ENCODE data around the gene GUCY1A1. TPM values are rescaled to one million over a fixed set of nuclear protein-coding genes. Genes with fewer than 3 reads are reported as not detected.

GUCY1A1 gene
- total RNA-seq, 1 experiment from 2014 or later: 0.20 TPM

DNA sequence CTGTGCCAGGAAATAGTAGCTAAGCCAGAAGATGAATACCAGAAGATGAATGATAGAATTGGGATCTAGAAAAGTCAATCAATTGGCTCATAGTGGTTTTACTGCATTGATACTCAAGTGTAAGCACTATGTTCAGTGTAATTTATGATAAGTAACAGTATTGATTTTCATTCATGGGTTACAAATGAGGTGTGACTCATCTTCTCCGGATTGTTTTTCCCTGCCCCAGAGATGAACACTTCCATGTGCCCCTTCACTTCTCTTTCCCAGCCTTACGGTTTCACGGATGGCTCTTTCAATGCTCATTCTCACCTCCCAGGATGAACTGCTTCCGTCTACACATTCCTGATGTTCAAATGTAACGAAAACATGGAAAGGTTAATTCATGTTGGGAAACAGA, 82.4 kb downstream of the GUCY1A1 start:
- Mint-ChIP-seq H3K36me3 (no peaks in the 10 kb centered on the region), H3K4me1 (peaks cover 46% of the 10 kb centered on the region), H3K27ac (no peak overlapping the region), H3K9me3 (peaks cover 13% of the 10 kb centered on the region), H3K27me3 (ENCODE audit: low read depth) (no peaks in the 10 kb centered on the region; the same call in 1 of the 2 replicates), H3K4me3 (no peak overlapping the region)
- POLR2A ChIA-PET: no interaction called here
- DNase-seq (ENCODE audit: low spot score) (no peak), ATAC-seq (no peak)
- no peak for TF ChIP-seq NFYB (CRISPR knock-in tag; conservative IDR thresholded peaks at IDR 0.05; ENCODE audit: low read depth)
- no peak for TF ChIP-seq JUN (CRISPR knock-in tag; IDR thresholded peaks at IDR 0.05)
- TF ChIP-seq NR3C1 (CRISPR knock-in tag; conservative IDR thresholded peaks at IDR 0.05; ENCODE audit: low read depth): no peak
- TF ChIP-seq, protein P1, sequence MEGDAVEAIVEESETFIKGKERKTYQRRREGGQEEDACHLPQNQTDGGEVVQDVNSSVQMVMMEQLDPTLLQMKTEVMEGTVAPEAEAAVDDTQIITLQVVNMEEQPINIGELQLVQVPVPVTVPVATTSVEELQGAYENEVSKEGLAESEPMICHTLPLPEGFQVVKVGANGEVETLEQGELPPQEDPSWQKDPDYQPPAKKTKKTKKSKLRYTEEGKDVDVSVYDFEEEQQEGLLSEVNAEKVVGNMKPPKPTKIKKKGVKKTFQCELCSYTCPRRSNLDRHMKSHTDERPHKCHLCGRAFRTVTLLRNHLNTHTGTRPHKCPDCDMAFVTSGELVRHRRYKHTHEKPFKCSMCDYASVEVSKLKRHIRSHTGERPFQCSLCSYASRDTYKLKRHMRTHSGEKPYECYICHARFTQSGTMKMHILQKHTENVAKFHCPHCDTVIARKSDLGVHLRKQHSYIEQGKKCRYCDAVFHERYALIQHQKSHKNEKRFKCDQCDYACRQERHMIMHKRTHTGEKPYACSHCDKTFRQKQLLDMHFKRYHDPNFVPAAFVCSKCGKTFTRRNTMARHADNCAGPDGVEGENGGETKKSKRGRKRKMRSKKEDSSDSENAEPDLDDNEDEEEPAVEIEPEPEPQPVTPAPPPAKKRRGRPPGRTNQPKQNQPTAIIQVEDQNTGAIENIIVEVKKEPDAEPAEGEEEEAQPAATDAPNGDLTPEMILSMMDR (IDR thresholded peaks at IDR 0.05): no peak
- no peak for TF ChIP-seq GTF2I (CRISPR knock-in tag; conservative IDR thresholded peaks at IDR 0.05)
- TF ChIP-seq, protein P2, sequence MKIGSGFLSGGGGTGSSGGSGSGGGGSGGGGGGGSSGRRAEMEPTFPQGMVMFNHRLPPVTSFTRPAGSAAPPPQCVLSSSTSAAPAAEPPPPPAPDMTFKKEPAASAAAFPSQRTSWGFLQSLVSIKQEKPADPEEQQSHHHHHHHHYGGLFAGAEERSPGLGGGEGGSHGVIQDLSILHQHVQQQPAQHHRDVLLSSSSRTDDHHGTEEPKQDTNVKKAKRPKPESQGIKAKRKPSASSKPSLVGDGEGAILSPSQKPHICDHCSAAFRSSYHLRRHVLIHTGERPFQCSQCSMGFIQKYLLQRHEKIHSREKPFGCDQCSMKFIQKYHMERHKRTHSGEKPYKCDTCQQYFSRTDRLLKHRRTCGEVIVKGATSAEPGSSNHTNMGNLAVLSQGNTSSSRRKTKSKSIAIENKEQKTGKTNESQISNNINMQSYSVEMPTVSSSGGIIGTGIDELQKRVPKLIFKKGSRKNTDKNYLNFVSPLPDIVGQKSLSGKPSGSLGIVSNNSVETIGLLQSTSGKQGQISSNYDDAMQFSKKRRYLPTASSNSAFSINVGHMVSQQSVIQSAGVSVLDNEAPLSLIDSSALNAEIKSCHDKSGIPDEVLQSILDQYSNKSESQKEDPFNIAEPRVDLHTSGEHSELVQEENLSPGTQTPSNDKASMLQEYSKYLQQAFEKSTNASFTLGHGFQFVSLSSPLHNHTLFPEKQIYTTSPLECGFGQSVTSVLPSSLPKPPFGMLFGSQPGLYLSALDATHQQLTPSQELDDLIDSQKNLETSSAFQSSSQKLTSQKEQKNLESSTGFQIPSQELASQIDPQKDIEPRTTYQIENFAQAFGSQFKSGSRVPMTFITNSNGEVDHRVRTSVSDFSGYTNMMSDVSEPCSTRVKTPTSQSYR (CRISPR knock-in tag; IDR thresholded peaks at IDR 0.05): no peak
- CTCF ChIA-PET: no interaction called here

DNA sequence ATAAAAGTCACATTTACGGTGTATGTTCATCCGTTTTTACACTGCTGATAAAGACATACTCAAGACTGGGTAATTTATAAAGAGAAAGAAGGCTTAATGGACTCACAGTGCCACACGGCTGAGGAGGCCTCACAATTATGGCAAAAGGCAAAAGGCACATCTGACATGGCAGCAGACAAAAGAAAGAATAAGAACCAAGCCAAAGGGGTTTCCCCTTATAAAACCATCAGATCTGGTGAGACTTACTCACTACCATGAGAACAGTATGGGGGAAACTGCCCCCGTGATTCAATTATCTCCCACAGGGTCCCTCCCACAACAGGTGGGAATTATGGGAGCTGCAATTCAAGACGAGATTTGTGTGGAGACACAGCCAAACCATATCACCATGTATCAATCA, 84.9 kb downstream of the GUCY1A1 start:
- Mint-ChIP-seq H3K9me3 (0 out of 2 replicates have a peak, but pooled peaks cover under 1% of the 10 kb centered on the region), H3K27me3 (ENCODE audit: low read depth) (no peaks in the 10 kb centered on the region), H3K36me3 (no peaks in the 10 kb centered on the region), H3K4me3 (no peak overlapping the region), H3K4me1 (peaks cover 30% of the 10 kb centered on the region), H3K27ac (no peak overlapping the region)
- ATAC-seq (no peak), DNase-seq (ENCODE audit: low spot score) (no peak)
- POLR2A ChIA-PET: no interaction called here
- TF ChIP-seq, protein P3, sequence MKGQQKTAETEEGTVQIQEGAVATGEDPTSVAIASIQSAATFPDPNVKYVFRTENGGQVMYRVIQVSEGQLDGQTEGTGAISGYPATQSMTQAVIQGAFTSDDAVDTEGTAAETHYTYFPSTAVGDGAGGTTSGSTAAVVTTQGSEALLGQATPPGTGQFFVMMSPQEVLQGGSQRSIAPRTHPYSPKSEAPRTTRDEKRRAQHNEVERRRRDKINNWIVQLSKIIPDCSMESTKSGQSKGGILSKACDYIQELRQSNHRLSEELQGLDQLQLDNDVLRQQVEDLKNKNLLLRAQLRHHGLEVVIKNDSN (CRISPR knock-in tag; IDR thresholded peaks at IDR 0.05): no peak
- TF ChIP-seq ZNF138 (CRISPR knock-in tag; conservative IDR thresholded peaks at IDR 0.05) (no peak), PRRX2 (CRISPR knock-in tag; IDR thresholded peaks at IDR 0.05) (no peak), ZBTB21 (CRISPR knock-in tag; IDR thresholded peaks at IDR 0.05; ENCODE audit: borderline replicate concordance) (no peak), CBFB (CRISPR knock-in tag; IDR thresholded peaks at IDR 0.05; ENCODE audit: low read depth) (no peak)
- TF ChIP-seq, protein P4, sequence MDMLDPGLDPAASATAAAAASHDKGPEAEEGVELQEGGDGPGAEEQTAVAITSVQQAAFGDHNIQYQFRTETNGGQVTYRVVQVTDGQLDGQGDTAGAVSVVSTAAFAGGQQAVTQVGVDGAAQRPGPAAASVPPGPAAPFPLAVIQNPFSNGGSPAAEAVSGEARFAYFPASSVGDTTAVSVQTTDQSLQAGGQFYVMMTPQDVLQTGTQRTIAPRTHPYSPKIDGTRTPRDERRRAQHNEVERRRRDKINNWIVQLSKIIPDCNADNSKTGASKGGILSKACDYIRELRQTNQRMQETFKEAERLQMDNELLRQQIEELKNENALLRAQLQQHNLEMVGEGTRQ (CRISPR knock-in tag; IDR thresholded peaks at IDR 0.05): no peak
- TF ChIP-seq, protein P5, sequence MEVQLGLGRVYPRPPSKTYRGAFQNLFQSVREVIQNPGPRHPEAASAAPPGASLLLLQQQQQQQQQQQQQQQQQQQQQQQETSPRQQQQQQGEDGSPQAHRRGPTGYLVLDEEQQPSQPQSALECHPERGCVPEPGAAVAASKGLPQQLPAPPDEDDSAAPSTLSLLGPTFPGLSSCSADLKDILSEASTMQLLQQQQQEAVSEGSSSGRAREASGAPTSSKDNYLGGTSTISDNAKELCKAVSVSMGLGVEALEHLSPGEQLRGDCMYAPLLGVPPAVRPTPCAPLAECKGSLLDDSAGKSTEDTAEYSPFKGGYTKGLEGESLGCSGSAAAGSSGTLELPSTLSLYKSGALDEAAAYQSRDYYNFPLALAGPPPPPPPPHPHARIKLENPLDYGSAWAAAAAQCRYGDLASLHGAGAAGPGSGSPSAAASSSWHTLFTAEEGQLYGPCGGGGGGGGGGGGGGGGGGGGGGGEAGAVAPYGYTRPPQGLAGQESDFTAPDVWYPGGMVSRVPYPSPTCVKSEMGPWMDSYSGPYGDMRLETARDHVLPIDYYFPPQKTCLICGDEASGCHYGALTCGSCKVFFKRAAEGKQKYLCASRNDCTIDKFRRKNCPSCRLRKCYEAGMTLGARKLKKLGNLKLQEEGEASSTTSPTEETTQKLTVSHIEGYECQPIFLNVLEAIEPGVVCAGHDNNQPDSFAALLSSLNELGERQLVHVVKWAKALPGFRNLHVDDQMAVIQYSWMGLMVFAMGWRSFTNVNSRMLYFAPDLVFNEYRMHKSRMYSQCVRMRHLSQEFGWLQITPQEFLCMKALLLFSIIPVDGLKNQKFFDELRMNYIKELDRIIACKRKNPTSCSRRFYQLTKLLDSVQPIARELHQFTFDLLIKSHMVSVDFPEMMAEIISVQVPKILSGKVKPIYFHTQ (CRISPR knock-in tag; IDR thresholded peaks at IDR 0.05): no peak
- TF ChIP-seq, protein P6, sequence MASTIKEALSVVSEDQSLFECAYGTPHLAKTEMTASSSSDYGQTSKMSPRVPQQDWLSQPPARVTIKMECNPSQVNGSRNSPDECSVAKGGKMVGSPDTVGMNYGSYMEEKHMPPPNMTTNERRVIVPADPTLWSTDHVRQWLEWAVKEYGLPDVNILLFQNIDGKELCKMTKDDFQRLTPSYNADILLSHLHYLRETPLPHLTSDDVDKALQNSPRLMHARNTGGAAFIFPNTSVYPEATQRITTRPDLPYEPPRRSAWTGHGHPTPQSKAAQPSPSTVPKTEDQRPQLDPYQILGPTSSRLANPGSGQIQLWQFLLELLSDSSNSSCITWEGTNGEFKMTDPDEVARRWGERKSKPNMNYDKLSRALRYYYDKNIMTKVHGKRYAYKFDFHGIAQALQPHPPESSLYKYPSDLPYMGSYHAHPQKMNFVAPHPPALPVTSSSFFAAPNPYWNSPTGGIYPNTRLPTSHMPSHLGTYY (CRISPR knock-in tag; IDR thresholded peaks at IDR 0.05): no peak
- TF ChIP-seq, protein P7, sequence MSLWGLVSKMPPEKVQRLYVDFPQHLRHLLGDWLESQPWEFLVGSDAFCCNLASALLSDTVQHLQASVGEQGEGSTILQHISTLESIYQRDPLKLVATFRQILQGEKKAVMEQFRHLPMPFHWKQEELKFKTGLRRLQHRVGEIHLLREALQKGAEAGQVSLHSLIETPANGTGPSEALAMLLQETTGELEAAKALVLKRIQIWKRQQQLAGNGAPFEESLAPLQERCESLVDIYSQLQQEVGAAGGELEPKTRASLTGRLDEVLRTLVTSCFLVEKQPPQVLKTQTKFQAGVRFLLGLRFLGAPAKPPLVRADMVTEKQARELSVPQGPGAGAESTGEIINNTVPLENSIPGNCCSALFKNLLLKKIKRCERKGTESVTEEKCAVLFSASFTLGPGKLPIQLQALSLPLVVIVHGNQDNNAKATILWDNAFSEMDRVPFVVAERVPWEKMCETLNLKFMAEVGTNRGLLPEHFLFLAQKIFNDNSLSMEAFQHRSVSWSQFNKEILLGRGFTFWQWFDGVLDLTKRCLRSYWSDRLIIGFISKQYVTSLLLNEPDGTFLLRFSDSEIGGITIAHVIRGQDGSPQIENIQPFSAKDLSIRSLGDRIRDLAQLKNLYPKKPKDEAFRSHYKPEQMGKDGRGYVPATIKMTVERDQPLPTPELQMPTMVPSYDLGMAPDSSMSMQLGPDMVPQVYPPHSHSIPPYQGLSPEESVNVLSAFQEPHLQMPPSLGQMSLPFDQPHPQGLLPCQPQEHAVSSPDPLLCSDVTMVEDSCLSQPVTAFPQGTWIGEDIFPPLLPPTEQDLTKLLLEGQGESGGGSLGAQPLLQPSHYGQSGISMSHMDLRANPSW (CRISPR knock-in tag; conservative IDR thresholded peaks at IDR 0.05; ENCODE audit: low read depth): no peak
- TF ChIP-seq, protein P2 (CRISPR knock-in tag; IDR thresholded peaks at IDR 0.05): no peak
- CTCF ChIA-PET: no interaction called here

All from WTC11 (cell line).